ENCODE data around the gene GLRX.
A peak's percentile ranks its signal among the peaks of the same experiment; 100 is the strongest.

Gene GLRX

DNA sequence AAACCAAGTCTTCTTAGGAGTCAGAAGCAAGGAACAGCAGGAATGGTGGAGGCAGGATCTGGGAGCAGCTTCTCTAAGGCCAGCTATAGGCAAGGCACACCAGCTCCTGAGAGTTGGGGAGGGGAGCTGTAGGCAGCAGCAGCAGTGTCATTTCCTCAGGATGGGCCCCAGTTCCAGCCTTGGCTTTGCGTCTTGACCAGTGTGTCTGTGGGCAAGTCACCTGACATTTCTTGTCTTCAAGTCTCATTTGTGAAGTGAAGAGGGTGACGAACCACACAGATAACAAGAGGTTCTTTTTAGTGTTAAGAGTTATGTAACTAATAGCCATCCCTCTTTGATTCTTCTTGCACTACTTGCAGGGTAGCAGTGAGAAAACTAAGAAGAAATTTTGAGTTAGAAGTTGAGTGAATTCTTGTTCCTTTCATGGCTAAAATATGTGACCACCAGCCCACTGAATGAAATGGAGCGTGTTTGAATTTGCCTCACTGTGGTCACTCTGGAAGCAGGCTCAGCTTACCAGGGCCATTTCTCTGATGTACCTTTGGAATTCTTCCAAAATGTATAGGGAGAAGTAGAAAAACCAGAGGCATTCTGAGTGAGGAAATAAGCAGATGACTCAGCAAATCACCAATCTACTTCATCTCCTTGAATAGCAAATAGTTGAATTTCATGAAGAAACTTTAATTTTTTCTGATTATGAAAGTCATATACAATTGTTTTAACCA is 49.0 kb downstream of the GLRX start:
- Mint-ChIP-seq H3K4me3 (no peak overlapping the region), H3K36me3 (ENCODE audit: insufficient read depth) (no peaks in the 10 kb centered on the region), H3K27ac (ENCODE audit: low read depth) (no peak overlapping the region), H3K4me1 (peaks cover 5% of the 10 kb centered on the region), H3K27me3 (no peaks in the 10 kb centered on the region), H3K9me3 (no peaks in the 10 kb centered on the region)
- ATAC-seq (replicated peaks; ENCODE audit: extremely low read depth, poor library complexity, severe bottlenecking) (peak; percentile 60), DNase-seq (ENCODE audit: low spot score in 2 of 2) (no peak)

GRCh38 chr5:95771892-95772291 is 50.6 kb downstream of the GLRX start:
- no peaks in the 10 kb centered on the region for H3K36me3 Mint-ChIP-seq (ENCODE audit: insufficient read depth)
- DNase-seq (ENCODE audit: low spot score in 2 of 2) (no peak), ATAC-seq (replicated peaks; ENCODE audit: extremely low read depth, poor library complexity, severe bottlenecking) (no peak)
- no peak overlapping the region for H3K27ac Mint-ChIP-seq (ENCODE audit: low read depth)
- H3K9me3 Mint-ChIP-seq = no peaks in the 10 kb centered on the region
- no peak overlapping the region for H3K4me3 Mint-ChIP-seq
- H3K4me1 Mint-ChIP-seq = peaks cover 5% of the 10 kb centered on the region
- H3K27me3 Mint-ChIP-seq = no peaks in the 10 kb centered on the region

GRCh38 chr5:95770830-95771708 is 51.5 kb downstream of the GLRX start:
- Mint-ChIP-seq H3K27ac (ENCODE audit: low read depth) (no peak overlapping the region), H3K36me3 (ENCODE audit: insufficient read depth) (no peaks in the 10 kb centered on the region), H3K4me3 (no peak overlapping the region), H3K9me3 (no peaks in the 10 kb centered on the region), H3K27me3 (no peaks in the 10 kb centered on the region), H3K4me1 (peaks cover 5% of the 10 kb centered on the region)
- no peak for ATAC-seq (replicated peaks; ENCODE audit: extremely low read depth, poor library complexity, severe bottlenecking)
- no peak for DNase-seq (ENCODE audit: low spot score in 2 of 2)

- H3K27ac Mint-ChIP-seq (ENCODE audit: low read depth) = no peak overlapping the region
- H3K4me1 Mint-ChIP-seq = peaks cover 5% of the 10 kb centered on the region
These were observed 53.8 kb downstream of the GLRX start for GRCh38 chr5:95768731-95769130.

DNA sequence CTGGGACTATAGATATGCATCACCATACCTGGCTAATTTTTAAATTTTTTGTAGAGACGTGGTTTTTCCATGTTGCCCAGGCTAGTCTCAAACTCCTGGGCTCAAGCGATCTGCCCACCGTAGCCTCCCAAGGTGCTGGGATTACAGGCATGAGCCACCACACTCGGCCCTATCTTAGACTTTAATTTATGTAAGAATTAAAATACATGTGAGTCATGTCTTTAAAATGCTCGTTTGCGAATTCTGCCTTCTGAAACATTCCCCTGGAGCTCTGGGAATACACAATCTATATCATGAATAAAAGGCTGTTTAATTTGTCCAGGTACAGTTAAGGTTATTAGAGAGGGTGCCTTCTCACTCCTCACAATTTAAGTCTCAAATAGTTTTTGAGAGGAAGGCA is 58.6 kb downstream of the GLRX start:
- no peaks in the 10 kb centered on the region for H3K27me3 Mint-ChIP-seq
- H3K9me3 Mint-ChIP-seq = no peaks in the 10 kb centered on the region
- no peak overlapping the region for H3K4me3 Mint-ChIP-seq
- no peaks in the 10 kb centered on the region for H3K36me3 Mint-ChIP-seq (ENCODE audit: insufficient read depth)
- no peak overlapping the region for H3K27ac Mint-ChIP-seq (ENCODE audit: low read depth)
- ATAC-seq (replicated peaks; ENCODE audit: extremely low read depth, poor library complexity, severe bottlenecking) (no peak), DNase-seq (ENCODE audit: low spot score in 2 of 2) (no peak)
- H3K4me1 Mint-ChIP-seq = peaks cover 28% of the 10 kb centered on the region

More at GRCh38 chr5:95768731-95769130, 53.8 kb downstream of the GLRX start:
- H3K36me3 Mint-ChIP-seq (ENCODE audit: insufficient read depth) = no peaks in the 10 kb centered on the region
- no peaks in the 10 kb centered on the region for H3K9me3 Mint-ChIP-seq
- no peaks in the 10 kb centered on the region for H3K27me3 Mint-ChIP-seq
- no peak for ATAC-seq (replicated peaks; ENCODE audit: extremely low read depth, poor library complexity, severe bottlenecking)
- no peak overlapping the region for H3K4me3 Mint-ChIP-seq
- DNase-seq (ENCODE audit: low spot score in 2 of 2) = no peak
